PC-3 (cell line): ENCODE results near the gene IFT25.

Experiments used
- CTCF ChIP-seq: fragments of 300-600 bp; sonication (generic); conservative IDR thresholded peaks from 2 replicates; pipeline ENCODE4 v1.5.1; 2017; ENCODE audit warnings: antibody characterized with exemption, low read depth, mild to moderate bottlenecking, low read length
- EZH2 ChIP-seq: fragments of 300-600 bp; sonication (generic); IDR thresholded peaks from one replicate; pipeline ENCODE4 v1.6.1; 2017; ENCODE audit warnings: antibody characterized with exemption, mild to moderate bottlenecking, low read length; ENCODE audit not compliant: unreplicated experiment
- EZH2phosphoT487 ChIP-seq: fragments of 300-600 bp; sonication (generic); IDR thresholded peaks from 2 replicates; pipeline ENCODE4 v1.6.1; 2018; ENCODE audit warnings: mild to moderate bottlenecking, antibody characterized with exemption, low read length, borderline replicate concordance

- TF ChIP-seq CTCF (no peak), EZH2 (no peak), EZH2phosphoT487 (no peak)
Observed at GRCh38 chr1:53981220-53981619, 35.7 kb upstream of the IFT25 start.
